GM18511 (cell line): ENCODE results near the gene EMD.
"Not testable (repeated sequence)": the region's sequence is repeated elsewhere in the genome, so short reads cannot be mapped to it uniquely, and the experiment has no call there.

Experiments used
- ATAC-seq: cut with Tn5 transposase; IDR thresholded peaks from one replicate; pipeline ENCODE4 v1.9.1; 2021; ENCODE audit warnings: mild to moderate bottlenecking, moderate library complexity; ENCODE audit not compliant: unreplicated experiment

Gene EMD

GRCh38 chrX:154389812-154390747 is 11.0 kb downstream of the EMD start:
- ATAC-seq, result peak; percentile 65

GRCh38 chrX:154396363-154396762 is 17.3 kb downstream of the EMD start:
- not testable (repeated sequence) for ATAC-seq

- ATAC-seq, result peak; percentile 64
These were observed 18.1 kb downstream of the EMD start for GRCh38 chrX:154396973-154397887.

- ATAC-seq, result peak; percentile 78
These were observed 19.0 kb downstream of the EMD start, which contains the start of gene RPL10 for GRCh38 chrX:154397888-154398667. RPL10 (plus strand) TSS chrX:154398377; CDS start chrX:154398520, 143 bp downstream.

GRCh38 chrX:154398668-154399526 is 19.8 kb downstream of the EMD start:
- peak; percentile 39 for ATAC-seq

GRCh38 chrX:154399527-154400368 is 20.7 kb downstream of the EMD start:
- no peak for ATAC-seq

GRCh38 chrX:154400369-154400817 is 21.3 kb downstream of the EMD start:
- ATAC-seq, result not testable (repeated sequence)

GRCh38 chrX:154401045-154401799 is 22.1 kb downstream of the EMD start:
- no peak for ATAC-seq

- ATAC-seq, result no peak
These were observed 23.0 kb downstream of the EMD start for GRCh38 chrX:154401918-154402621.

GRCh38 chrX:154402622-154403127 is 23.6 kb downstream of the EMD start:
- ATAC-seq, result no peak

GRCh38 chrX:154403192-154403591 is 24.1 kb downstream of the EMD start:
- no peak for ATAC-seq

- no peak for ATAC-seq
These were observed 24.8 kb downstream of the EMD start for GRCh38 chrX:154403858-154404257.

GRCh38 chrX:154404625-154405192 is 25.6 kb downstream of the EMD start:
- ATAC-seq, result no peak

GRCh38 chrX:154408659-154409221 is 29.6 kb downstream of the EMD start:
- peak; percentile 3 for ATAC-seq

GRCh38 chrX:154409222-154409871 is 30.3 kb downstream of the EMD start, which contains the start of gene DNASE1L1:
DNASE1L1 (minus strand) TSS chrX:154409254; CDS start chrX:154405568, 3,686 bp downstream.
- peak; percentile 50 for ATAC-seq

- ATAC-seq, result peak; percentile 69
These were observed 32.9 kb downstream of the EMD start for GRCh38 chrX:154411981-154412340.
